ENCODE measurements around the gene AKR7A3. TPM values are rescaled to one million over a fixed set of nuclear protein-coding genes. Genes with fewer than 3 reads are reported as not detected.

AKR7A3 gene
- total RNA-seq, 2 experiments from 2014 or later, result 0.84 to 1.4 TPM

DNA sequence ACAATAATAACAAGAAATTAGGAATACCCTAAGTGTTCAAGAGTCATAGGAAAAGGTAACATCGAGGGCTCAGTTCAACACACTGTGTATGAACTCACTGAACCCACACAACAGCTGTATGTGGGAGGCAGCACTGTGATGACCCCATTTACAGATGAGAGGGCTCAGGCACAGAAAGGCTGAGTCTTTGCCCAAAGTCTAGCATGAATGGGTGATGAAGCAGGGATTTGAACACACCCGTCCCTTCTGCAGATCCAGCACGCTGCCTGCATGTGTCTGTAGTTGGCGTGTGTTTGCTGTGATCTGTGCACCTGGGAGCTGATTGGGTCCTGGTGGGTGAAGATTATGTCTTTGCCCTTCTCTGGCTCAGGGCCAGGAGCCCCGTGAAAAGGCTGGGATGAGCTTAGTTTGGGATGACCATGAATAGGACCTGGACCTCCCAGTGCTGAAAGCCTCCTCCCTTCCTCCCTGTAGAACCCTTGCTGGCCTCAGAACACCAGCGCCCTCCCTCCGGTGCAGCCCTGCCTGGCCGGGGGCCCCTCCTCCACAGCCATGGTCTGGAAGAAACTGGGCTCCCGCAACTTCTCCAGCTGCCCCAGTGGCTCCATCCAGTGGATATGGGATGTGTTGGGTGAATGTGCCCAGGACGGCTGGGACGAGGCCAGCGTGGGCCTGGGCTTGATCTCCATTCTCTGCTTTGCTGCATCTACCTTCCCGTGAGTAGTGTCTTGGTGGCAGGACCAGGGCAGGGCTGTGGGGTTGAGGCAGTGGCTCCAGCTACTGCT is 28.7 kb upstream of the AKR7A3 start:
- TF ChIP-seq, protein P1, sequence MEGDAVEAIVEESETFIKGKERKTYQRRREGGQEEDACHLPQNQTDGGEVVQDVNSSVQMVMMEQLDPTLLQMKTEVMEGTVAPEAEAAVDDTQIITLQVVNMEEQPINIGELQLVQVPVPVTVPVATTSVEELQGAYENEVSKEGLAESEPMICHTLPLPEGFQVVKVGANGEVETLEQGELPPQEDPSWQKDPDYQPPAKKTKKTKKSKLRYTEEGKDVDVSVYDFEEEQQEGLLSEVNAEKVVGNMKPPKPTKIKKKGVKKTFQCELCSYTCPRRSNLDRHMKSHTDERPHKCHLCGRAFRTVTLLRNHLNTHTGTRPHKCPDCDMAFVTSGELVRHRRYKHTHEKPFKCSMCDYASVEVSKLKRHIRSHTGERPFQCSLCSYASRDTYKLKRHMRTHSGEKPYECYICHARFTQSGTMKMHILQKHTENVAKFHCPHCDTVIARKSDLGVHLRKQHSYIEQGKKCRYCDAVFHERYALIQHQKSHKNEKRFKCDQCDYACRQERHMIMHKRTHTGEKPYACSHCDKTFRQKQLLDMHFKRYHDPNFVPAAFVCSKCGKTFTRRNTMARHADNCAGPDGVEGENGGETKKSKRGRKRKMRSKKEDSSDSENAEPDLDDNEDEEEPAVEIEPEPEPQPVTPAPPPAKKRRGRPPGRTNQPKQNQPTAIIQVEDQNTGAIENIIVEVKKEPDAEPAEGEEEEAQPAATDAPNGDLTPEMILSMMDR (IDR thresholded peaks at IDR 0.05), result no peak
- Mint-ChIP-seq H3K36me3 (ENCODE audit: low read depth) (peaks cover 16% of the 10 kb centered on the region), H3K4me3 (no peak overlapping the region), H3K9me3 (no peaks in the 10 kb centered on the region), H3K27ac (no peak overlapping the region), H3K4me1 (ENCODE audit: low read depth) (peaks cover 11% of the 10 kb centered on the region), H3K27me3 (no peaks in the 10 kb centered on the region)
- H3K9me3 ChIP-seq (ENCODE audit: control insufficient read depth in 1 of 2, insufficient read depth in 1 of 2, low read length in 2 of 2), result no peaks in the 10 kb centered on the region
- no peak for ATAC-seq (ENCODE audit: poor library complexity)
- no peak overlapping the region for H3K4me3 ChIP-seq (ENCODE audit: low read length)
- no peaks in the 10 kb centered on the region for H3K27me3 ChIP-seq (ENCODE audit: control insufficient read depth in 1 of 2, insufficient read depth in 2 of 2, low read length in 2 of 2)
- peaks cover 26% of the 10 kb centered on the region for H3K4me1 ChIP-seq (ENCODE audit: insufficient read depth, low read length)
- peaks cover 5% of the 10 kb centered on the region for H3K36me3 ChIP-seq (ENCODE audit: insufficient read depth, low read length)
- intact Hi-C loops (cut with DNase I, micrococcal nuclease), result no loop called here
- no peak for DNase-seq
- H3K27ac ChIP-seq (ENCODE audit: low read depth in 1 of 2, low read length in 2 of 2), result no peak overlapping the region
- ChIA-PET CTCF (no interaction called here), POLR2A (no interaction called here)

DNA sequence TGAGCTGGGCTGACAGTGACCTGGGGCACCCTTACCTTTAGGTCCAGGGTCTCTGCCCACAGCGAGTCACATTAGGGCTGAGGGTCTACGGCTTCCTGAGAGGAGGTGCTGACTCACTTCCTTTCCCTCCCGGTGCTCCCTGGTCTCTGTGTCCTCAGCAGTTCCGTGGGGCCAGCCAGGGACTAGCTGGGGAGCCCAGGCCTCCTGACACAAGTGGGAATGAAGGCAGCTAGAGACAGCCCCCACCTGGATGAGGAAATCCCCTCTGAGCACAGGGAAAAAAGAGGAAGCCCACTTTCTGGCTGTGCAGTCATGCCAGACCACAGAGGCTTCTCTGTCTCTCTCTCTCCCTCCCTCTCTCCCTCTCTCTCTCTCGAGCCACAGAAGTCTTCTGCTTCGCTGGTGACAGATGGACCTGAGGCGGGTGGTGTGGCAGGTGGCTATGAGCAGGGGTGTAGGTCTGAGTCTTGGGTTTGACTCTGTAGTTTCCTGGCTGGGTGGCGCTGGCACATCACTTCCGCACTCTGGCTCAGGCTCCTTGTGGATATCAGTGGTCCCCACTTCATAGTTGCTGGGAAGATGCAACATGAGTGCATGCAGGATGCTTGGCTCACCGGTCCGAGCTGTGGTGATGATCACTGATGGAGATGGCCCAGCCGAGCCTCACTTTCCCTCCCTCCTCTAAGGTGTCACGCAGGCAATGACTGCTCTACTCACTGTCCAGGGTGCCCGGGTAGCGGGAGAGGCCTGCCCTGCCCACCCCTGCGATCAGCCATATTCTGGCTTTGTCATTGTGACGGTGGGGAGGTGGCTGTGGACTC is 27.0 kb upstream of the AKR7A3 start:
- H3K4me3 ChIP-seq (ENCODE audit: low read length), result no peak overlapping the region
- no peak for ATAC-seq (ENCODE audit: poor library complexity)

More for the DNA sequence above, 27.0 kb upstream of the AKR7A3 start:
- no peaks in the 10 kb centered on the region for H3K9me3 Mint-ChIP-seq
- TF ChIP-seq, protein P1 (IDR thresholded peaks at IDR 0.05), result no peak
- Histone ChIP-seq H3K27me3 (ENCODE audit: control insufficient read depth in 1 of 2, insufficient read depth in 2 of 2, low read length in 2 of 2) (no peaks in the 10 kb centered on the region), H3K9me3 (ENCODE audit: control insufficient read depth in 1 of 2, insufficient read depth in 1 of 2, low read length in 2 of 2) (no peaks in the 10 kb centered on the region), H3K27ac (ENCODE audit: low read depth in 1 of 2, low read length in 2 of 2) (no peak overlapping the region), H3K36me3 (ENCODE audit: insufficient read depth, low read length) (peaks cover 3% of the 10 kb centered on the region), H3K4me1 (ENCODE audit: insufficient read depth, low read length) (peaks cover 38% of the 10 kb centered on the region)
- H3K36me3 Mint-ChIP-seq (ENCODE audit: low read depth), result peaks cover 14% of the 10 kb centered on the region
- intact Hi-C loops (cut with DNase I, micrococcal nuclease), result no loop called here
- POLR2A ChIA-PET, result no interaction called here
- peak overlapping the region; percentile 71 for H3K4me3 Mint-ChIP-seq
- CTCF ChIA-PET, result no interaction called here
- DNase-seq, result no peak
- H3K27me3 Mint-ChIP-seq, result no peaks in the 10 kb centered on the region
- peaks cover 20% of the 10 kb centered on the region for H3K4me1 Mint-ChIP-seq (ENCODE audit: low read depth)
- H3K27ac Mint-ChIP-seq, result no peak overlapping the region
